BLaER1 treated with 17β-estradiol and CSF1 and Interleukin-3, amounts not matched to agents 10 nM and 100 nM (cell line): ENCODE results near the gene RNF152.

Source experiments
- H3K27ac ChIP-seq, 11 experiments: shearing (Covaris generic); formaldehyde crosslinking; 2 replicates each; pipeline ENCODE4 v1.8.1; 2022
- H3K27me3 ChIP-seq, 11 experiments: shearing (Covaris generic); formaldehyde crosslinking; 2 replicates each; pipeline ENCODE4 v1.8.1; 2022
- H3K36me3 ChIP-seq, 11 experiments: shearing (Covaris generic); formaldehyde crosslinking; 2 replicates each; pipeline ENCODE4 v1.8.1; 2022
- H3K4me1 ChIP-seq, 10 experiments: shearing (Covaris generic); formaldehyde crosslinking; 2 replicates each; pipeline ENCODE4 v1.8.1; 2022
- H3K4me2 ChIP-seq, 11 experiments: shearing (Covaris generic); formaldehyde crosslinking; 2 replicates each; pipeline ENCODE4 v1.8.1; 2022
- H3K4me3 ChIP-seq, 10 experiments: shearing (Covaris generic); formaldehyde crosslinking; 2 replicates each; pipeline ENCODE4 v1.8.1; 2022
- H3K9ac ChIP-seq, 11 experiments: shearing (Covaris generic); formaldehyde crosslinking; 2 replicates each; pipeline ENCODE4 v1.8.1; 2022
- H3K9me3 ChIP-seq, 11 experiments: shearing (Covaris generic); formaldehyde crosslinking; replicated peaks in 1 of 11; 2 replicates each; pipeline ENCODE4 v1.8.1; 2022
- H4K20me1 ChIP-seq, 11 experiments: shearing (Covaris generic); formaldehyde crosslinking; 2 replicates each; pipeline ENCODE4 v1.8.1; 2022
- Cebpa-rat ChIP-seq, 11 experiments: shearing (Covaris generic); IDR thresholded peaks; 2 replicates each; pipeline ENCODE4 v1.8.1; 2022

The RNF152 gene

DNA sequence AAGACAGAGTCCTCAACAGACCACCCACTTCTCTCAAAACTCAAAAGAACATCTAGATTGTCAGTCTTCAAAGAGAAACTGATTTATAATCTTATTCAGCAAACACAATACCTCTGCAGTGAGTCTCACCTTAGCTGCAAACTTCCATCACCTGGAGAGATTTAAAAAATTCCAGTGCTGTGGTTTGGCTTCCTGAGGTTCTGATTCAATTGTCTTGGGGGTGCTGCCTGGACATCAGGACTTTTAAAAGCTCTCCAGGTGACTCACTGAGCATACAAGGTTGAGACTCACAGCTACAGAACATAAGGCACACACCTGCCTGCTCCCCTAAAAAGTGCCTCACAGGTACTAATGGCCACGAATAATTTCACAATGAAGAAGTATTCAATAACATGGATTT lies 40.3 kb downstream of the RNF152 start:
- no peaks in the 10 kb centered on the region for H3K9me3 ChIP-seq
- H3K27me3 ChIP-seq = peaks cover 0 to 94% (median 0%) of the 10 kb centered on the region in 11 experiments; a peak in 7 of 22 replicates
- no peak overlapping the region for H3K4me2 ChIP-seq
- H3K9ac ChIP-seq = no peak overlapping the region
- H3K4me3 ChIP-seq = no peak overlapping the region
- 0 out of 20 replicates have a peak, but pooled peaks cover 0 to 4% (median 0%) of the 10 kb centered on the region in 10 experiments for H3K4me1 ChIP-seq
- TF ChIP-seq Cebpa-rat (IDR thresholded peaks at IDR 0.05) = no peak
- H3K27ac ChIP-seq = no peak overlapping the region
- H4K20me1 ChIP-seq = no peaks in the 10 kb centered on the region; a peak in 2 of 22 replicates
- no peaks in the 10 kb centered on the region for H3K36me3 ChIP-seq

DNA sequence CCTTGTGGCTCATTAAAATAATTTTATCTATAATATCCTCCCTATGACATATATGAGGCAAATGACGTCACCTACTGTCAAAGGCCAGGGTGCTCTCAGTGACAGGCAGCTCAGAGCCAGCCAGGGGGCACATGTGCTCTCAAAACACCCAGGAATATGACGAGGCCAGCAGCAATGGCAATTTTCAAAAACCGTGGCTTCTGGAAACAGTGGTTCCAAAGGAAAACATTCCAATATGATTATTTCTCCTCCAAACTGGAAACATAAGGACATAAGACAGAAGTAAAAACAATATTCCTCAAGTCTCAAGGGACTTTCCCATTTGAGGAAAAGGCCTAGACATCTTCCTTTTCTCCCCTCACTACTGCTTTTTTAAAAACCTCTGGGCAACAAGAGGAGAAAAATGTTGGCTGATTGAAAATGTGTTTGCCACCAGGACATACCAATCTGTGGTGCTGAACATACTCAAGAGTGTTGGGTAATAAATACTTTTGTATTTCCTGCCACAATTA lies 40.8 kb downstream of the RNF152 start:
- Histone ChIP-seq H3K9ac (no peak overlapping the region), H3K4me1 (0 out of 20 replicates have a peak, but pooled peaks cover 0 to 4% (median 0%) of the 10 kb centered on the region in 10 experiments), H3K4me3 (no peak overlapping the region), H4K20me1 (no peaks in the 10 kb centered on the region; a peak in 2 of 22 replicates), H3K27me3 (peaks cover 0 to 95% (median 0%) of the 10 kb centered on the region in 11 experiments; a peak in 7 of 22 replicates), H3K36me3 (no peaks in the 10 kb centered on the region), H3K9me3 (no peaks in the 10 kb centered on the region), H3K27ac (no peak overlapping the region), H3K4me2 (no peak overlapping the region)
- no peak for TF ChIP-seq Cebpa-rat (IDR thresholded peaks at IDR 0.05)

DNA sequence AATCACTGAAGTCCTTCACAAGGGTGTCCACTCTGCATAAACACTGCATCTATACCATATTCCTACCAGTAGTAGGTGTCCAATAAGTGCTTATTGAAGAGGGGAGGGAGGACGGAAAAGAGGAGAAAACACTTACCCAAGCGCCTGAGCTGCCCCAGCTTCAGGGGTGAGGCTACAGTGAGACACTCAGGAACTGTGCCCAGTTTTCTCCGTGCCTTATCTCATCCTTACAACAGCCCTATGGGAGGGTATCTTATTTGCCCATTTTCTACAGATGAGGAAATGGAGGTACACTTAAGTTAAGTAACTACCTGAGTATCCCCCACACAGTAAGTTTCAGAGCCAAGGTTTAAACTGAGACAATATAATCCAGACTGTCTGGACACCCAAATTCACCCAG lies 41.5 kb downstream of the RNF152 start:
- H3K36me3 ChIP-seq = no peaks in the 10 kb centered on the region
- H3K27me3 ChIP-seq = peaks cover 0 to 95% (median 0%) of the 10 kb centered on the region in 11 experiments; a peak in 7 of 22 replicates
- no peak overlapping the region for H3K4me3 ChIP-seq
- TF ChIP-seq Cebpa-rat (IDR thresholded peaks at IDR 0.05) = no peak
- no peak overlapping the region for H3K9ac ChIP-seq
- 0 out of 20 replicates have a peak, but pooled peaks cover 0 to 4% (median 0%) of the 10 kb centered on the region in 10 experiments for H3K4me1 ChIP-seq
- H3K27ac ChIP-seq = no peak overlapping the region
- H3K4me2 ChIP-seq = no peak overlapping the region
- no peaks in the 10 kb centered on the region; a peak in 2 of 22 replicates for H4K20me1 ChIP-seq
- H3K9me3 ChIP-seq = peaks cover 0 to 2% (median 0%) of the 10 kb centered on the region in 11 experiments; a peak in 4 of 22 replicates

DNA sequence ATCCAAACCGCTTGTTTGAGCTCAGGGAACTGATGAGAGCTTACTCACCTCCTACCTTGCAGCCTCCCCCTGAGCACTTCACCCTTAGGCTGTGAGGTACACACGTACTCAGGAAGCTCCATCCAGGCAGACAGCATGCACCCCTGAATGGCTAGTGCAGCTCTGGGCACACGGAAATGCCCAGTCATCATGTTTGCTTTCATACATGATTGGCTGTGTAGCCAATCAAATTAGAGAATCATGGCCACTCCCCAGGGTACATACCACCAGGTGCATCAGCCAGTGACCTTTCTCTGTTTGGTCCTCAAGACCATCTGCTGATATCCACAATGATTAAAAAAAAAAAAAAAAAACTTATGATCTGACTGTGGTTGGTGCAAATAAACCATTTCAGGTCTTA lies 42.1 kb downstream of the RNF152 start:
- H3K27me3 ChIP-seq = peaks cover 0 to 95% (median 0%) of the 10 kb centered on the region in 11 experiments; a peak in 7 of 22 replicates
- no peak overlapping the region for H3K4me2 ChIP-seq
- no peak overlapping the region for H3K4me3 ChIP-seq
- H3K36me3 ChIP-seq = no peaks in the 10 kb centered on the region
- H3K9ac ChIP-seq = no peak overlapping the region
- 0 out of 20 replicates have a peak, but pooled peaks cover 0 to 4% (median 0%) of the 10 kb centered on the region in 10 experiments for H3K4me1 ChIP-seq
- H3K9me3 ChIP-seq = peaks cover 0 to 7% (median 5%) of the 10 kb centered on the region in 11 experiments; a peak in 12 of 22 replicates
- no peak for TF ChIP-seq Cebpa-rat (IDR thresholded peaks at IDR 0.05)
- H3K27ac ChIP-seq = no peak overlapping the region
- no peaks in the 10 kb centered on the region; a peak in 2 of 22 replicates for H4K20me1 ChIP-seq

DNA sequence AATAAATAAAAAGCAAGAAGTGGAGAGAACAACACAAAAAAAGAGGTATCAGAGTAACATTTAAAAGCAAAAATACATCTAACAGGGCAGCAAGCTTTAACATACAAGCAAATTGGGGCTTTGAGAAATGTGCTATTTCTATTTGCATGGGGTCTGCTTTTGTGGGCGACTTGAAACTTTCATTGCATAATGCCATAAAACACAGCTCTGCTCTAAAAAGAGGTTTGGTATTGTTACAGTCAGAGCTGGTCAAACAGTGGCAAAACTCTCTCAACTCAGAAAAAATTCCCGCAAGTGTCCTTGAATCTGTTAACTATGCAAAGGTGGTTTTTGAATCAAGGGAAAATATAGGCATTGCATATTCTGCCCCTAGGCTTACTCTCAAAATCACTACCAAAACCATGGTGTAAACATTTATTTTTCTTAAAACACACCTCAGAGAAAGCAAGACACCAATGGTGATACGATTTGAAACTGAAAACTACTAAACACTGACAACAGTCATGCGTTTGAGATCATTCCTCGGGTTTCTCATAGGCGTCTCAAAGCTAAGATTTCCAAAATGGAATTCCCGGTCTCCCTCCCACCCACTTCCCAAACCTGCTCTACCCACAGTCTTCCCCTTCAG lies 45.5 kb downstream of the RNF152 start:
- Histone ChIP-seq H3K27me3 (peaks cover 0 to 94% (median 0%) of the 10 kb centered on the region in 11 experiments; a peak in 8 of 22 replicates), H3K4me1 (peaks cover 0 to 12% (median 5%) of the 10 kb centered on the region in 10 experiments; a peak in 9 of 20 replicates), H3K4me2 (no peak overlapping the region)

DNA sequence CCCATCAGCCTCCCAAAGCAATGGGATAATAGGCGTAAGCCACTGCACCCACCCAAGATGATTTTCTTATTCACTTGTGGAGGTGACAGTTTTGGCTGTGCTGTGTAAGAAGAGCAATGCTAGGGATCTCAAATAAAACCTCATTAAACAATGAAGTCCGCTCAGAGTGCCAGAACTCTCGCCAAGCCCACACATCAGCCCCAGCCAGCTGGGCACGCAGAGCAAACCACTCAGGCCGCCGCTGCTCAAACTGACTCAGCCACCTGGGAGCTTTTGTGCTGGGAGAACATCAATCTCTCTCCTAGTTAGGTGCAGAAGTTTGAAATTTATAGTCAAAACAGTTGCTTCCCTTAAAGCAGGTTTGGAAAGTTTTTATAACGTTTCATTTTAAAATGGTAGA lies 47.6 kb downstream of the RNF152 start:
- 0 out of 22 replicates have a peak overlapping the region, but pooled peaks of 1 of the 11 experiments have one; percentile 1 for H3K4me2 ChIP-seq
- H3K4me1 ChIP-seq = peaks cover 0 to 33% (median 25%) of the 10 kb centered on the region in 10 experiments; a peak in 15 of 20 replicates
- no peak overlapping the region for H3K9ac ChIP-seq
- no peak overlapping the region for H3K27ac ChIP-seq
- TF ChIP-seq Cebpa-rat (IDR thresholded peaks at IDR 0.05) = no peak
- H3K9me3 ChIP-seq = peaks cover 4 to 28% (median 19%) of the 10 kb centered on the region in 11 experiments; a peak in 17 of 22 replicates
- H3K36me3 ChIP-seq = no peaks in the 10 kb centered on the region
- H3K27me3 ChIP-seq = peaks cover 0 to 96% (median 0%) of the 10 kb centered on the region in 11 experiments; a peak in 8 of 22 replicates
- H3K4me3 ChIP-seq = no peak overlapping the region
- H4K20me1 ChIP-seq = peaks cover 0 to 3% (median 0%) of the 10 kb centered on the region in 11 experiments; a peak in 2 of 22 replicates

More for the DNA sequence above, 45.5 kb downstream of the RNF152 start:
- peaks cover 4 to 28% (median 19%) of the 10 kb centered on the region in 11 experiments; a peak in 17 of 22 replicates for H3K9me3 ChIP-seq
- H4K20me1 ChIP-seq = no peaks in the 10 kb centered on the region; a peak in 1 of 22 replicates
- no peak overlapping the region for H3K9ac ChIP-seq
- H3K4me3 ChIP-seq = no peak overlapping the region
- no peak overlapping the region for H3K27ac ChIP-seq
- TF ChIP-seq Cebpa-rat (IDR thresholded peaks at IDR 0.05) = no peak
- no peaks in the 10 kb centered on the region for H3K36me3 ChIP-seq

DNA sequence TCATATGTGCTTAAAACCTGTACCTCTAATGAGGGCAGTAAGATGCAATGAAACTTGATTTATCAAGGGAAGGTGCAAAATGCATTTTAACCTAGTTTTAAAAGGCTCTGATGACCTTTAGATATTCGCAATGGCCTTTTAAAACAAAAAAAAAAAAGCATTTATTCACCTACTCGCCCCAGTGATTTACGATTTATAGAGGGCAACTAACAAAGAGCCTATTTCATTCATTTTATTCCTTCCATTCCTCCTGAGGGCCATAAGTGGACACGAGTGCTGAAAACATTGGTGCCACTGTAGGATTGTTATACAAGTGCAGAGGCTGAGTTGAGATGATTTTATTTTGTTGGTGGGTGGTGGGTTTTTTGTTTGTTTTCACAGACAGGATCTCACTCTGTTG lies 48.1 kb downstream of the RNF152 start:
- Histone ChIP-seq H3K4me2 (no peak overlapping the region), H4K20me1 (peaks cover 0 to 7% (median 0%) of the 10 kb centered on the region in 11 experiments; a peak in 2 of 22 replicates), H3K4me3 (no peak overlapping the region), H3K36me3 (no peaks in the 10 kb centered on the region), H3K4me1 (peaks cover 0 to 38% (median 30%) of the 10 kb centered on the region in 10 experiments; a peak in 15 of 20 replicates), H3K27me3 (peaks cover 0 to 96% (median 0%) of the 10 kb centered on the region in 11 experiments; a peak in 8 of 22 replicates), H3K27ac (no peak overlapping the region), H3K9ac (no peak overlapping the region), H3K9me3 (peaks cover 4 to 28% (median 19%) of the 10 kb centered on the region in 11 experiments; a peak in 17 of 22 replicates)
- no peak for TF ChIP-seq Cebpa-rat (IDR thresholded peaks at IDR 0.05)

DNA sequence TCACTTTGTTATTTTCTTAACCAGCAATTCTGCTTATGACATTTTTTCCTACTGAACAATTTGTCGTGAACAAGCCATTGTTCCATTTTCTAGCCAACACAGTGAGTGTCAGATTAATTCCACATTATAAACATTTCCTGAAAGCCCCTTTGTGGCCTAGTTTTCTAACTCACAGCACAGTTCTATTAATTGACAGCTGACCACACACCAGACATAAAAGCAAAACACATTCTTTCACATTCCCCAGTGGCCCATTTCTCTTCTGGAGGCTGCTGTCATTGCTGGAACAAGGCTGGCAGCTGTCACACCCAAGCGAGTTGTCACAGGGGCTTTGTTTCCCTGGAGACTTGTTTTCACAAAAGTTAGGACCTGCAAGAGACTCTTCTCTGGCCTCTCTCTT lies 50.7 kb downstream of the RNF152 start:
- Histone ChIP-seq H3K4me1 (peaks cover 0 to 59% (median 42%) of the 10 kb centered on the region in 10 experiments; a peak in 15 of 20 replicates), H4K20me1 (peaks cover 0 to 8% (median 0%) of the 10 kb centered on the region in 11 experiments; a peak in 2 of 22 replicates), H3K4me3 (no peak overlapping the region), H3K36me3 (peaks cover 0 to 9% (median 0%) of the 10 kb centered on the region in 11 experiments; a peak in 1 of 22 replicates), H3K27ac (no peak overlapping the region), H3K4me2 (peak overlapping the region in 7 of 11 experiments; percentile 28 to 80 (median 60); a peak in 14 of 22 replicates), H3K9me3 (peaks cover 23 to 52% (median 38%) of the 10 kb centered on the region in 11 experiments), H3K27me3 (peaks cover 11 to 96% (median 18%) of the 10 kb centered on the region in 11 experiments; a peak in 17 of 22 replicates), H3K9ac (no peak overlapping the region)
- no peak for TF ChIP-seq Cebpa-rat (IDR thresholded peaks at IDR 0.05)
